WI38 (cell line): ENCODE results near the gene HHAT.

Experiments used
- H3K4me3 ChIP-seq: 2 replicates; pipeline ENCODE4 v1.5.1; 2011; ENCODE audit warnings: low read depth, mild to moderate bottlenecking, control low read depth, low read length
- TF ChIP-seq, protein P1 (sequence below): IDR thresholded peaks from 2 replicates; pipeline ENCODE4 v1.5.1; 2012; ENCODE audit warnings: low read depth, mild to moderate bottlenecking, control low read depth, low read length

Gene HHAT

DNA sequence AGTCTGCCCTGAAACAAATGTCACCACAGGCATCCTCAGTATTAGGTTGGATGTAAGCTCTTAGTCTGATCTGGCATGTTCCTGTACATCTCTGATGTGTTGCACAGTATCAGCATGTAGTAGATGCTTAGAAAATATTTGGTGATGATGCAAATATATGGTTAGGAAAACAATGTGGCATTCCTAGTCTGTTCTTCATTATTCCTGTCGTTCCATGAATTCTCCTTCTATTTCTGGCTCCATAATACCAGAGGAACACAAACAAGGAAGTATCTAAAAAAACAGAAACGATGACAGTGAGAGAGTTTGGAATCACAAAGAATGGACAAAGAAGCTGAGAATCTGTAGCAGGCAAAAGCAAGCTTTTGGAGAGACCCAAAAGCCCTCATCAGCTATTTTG is 236.6 kb downstream of the HHAT start:
- no peak overlapping the region for H3K4me3 ChIP-seq
- TF ChIP-seq, protein P1, sequence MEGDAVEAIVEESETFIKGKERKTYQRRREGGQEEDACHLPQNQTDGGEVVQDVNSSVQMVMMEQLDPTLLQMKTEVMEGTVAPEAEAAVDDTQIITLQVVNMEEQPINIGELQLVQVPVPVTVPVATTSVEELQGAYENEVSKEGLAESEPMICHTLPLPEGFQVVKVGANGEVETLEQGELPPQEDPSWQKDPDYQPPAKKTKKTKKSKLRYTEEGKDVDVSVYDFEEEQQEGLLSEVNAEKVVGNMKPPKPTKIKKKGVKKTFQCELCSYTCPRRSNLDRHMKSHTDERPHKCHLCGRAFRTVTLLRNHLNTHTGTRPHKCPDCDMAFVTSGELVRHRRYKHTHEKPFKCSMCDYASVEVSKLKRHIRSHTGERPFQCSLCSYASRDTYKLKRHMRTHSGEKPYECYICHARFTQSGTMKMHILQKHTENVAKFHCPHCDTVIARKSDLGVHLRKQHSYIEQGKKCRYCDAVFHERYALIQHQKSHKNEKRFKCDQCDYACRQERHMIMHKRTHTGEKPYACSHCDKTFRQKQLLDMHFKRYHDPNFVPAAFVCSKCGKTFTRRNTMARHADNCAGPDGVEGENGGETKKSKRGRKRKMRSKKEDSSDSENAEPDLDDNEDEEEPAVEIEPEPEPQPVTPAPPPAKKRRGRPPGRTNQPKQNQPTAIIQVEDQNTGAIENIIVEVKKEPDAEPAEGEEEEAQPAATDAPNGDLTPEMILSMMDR, result no peak

GRCh38 chr1:210568631-210569030 is 239.9 kb downstream of the HHAT start:
- TF ChIP-seq, protein P1, result no peak
- no peak overlapping the region for H3K4me3 ChIP-seq

GRCh38 chr1:210570116-210570515 is 241.4 kb downstream of the HHAT start:
- H3K4me3 ChIP-seq, result no peak overlapping the region
- TF ChIP-seq, protein P1, result no peak

- TF ChIP-seq, protein P1, result no peak
- no peak overlapping the region for H3K4me3 ChIP-seq
These were observed 242.9 kb downstream of the HHAT start for GRCh38 chr1:210571356-210572284.

DNA sequence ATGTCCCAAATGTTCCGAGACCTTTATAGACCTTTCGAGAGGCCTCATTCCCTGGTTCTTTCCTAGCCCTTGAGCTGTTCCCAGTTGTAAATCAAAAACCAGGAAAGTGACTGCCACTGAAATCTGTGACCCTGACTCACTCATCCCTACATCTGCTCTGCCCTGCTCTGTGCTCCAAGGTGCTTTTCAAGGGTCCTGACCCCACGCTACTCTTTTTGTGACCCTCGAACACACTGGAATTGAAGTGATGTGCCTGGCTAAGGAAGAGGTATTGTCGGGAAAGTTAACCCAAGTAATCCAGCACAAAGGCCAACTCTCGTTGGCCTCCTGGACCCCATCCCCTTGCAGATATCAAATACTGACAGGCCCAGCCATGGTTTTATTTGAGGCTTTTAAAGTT is 244.4 kb downstream of the HHAT start:
- H3K4me3 ChIP-seq, result no peak overlapping the region
- TF ChIP-seq, protein P1, result no peak

DNA sequence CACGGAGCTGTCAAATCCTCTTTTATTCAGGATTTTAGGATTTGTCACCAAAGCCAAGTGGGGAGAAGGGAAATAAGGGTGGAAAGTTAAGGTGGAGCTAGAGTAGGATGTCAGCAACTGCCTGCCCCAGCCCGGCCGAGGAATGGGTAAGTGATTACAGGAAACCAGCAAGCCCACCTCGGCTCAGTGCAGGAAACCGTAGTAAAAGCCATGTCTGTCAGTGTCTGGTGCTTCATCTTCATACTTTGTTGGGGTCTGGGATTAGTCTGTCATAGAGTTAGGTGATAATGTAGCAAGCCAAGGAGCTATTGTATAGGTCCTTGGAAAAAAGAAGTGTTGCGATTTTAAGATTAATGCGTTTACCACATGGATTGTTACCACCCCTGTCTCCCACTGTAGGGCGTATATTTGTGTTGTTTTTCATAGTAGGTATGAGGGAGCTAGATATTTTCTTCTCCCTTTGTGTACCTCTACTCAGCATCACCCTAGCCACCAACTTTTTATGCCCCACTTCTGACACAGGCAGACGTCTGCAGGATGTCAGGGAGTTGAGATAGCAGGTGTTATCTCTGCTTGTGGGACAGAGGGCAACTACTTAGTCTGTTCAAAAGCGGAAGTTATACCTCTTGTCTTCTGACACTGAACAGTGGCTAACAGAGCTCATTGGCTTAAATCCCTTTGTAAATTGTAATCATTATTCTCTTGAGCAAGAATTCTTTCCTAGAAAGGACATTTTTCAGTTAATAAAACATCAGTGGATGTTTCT is 253.7 kb downstream of the HHAT start:
- TF ChIP-seq, protein P1, result no peak
- H3K4me3 ChIP-seq, result no peak overlapping the region
